HepG2 (cell line): ENCODE results near the gene TRAK1. TPM values are rescaled to one million over a fixed set of nuclear protein-coding genes. Genes with fewer than 3 reads are reported as not detected.

Experiments used
- ATAC-seq: fragments of 200-7000 bp; cut with Tn5 transposase; 3 replicates; pipeline ENCODE4 v1.9.1; 2020; ENCODE audit warnings: mild to moderate bottlenecking, moderate library complexity
- BruUV-seq: library from RNA; stranded (reverse); fragments of 400-500 nt; replicated peaks from 2 replicates; lab custom pipeline; 2021; lab: Mats Ljungman, UMichigan
- CTCF ChIA-PET: fragments of 300-600 bp; formaldehyde crosslinking; extraction: SDS; loops from one replicate; lab custom pipeline; 2021; ENCODE audit warnings: low total read pairs, inconsistent platforms, low intra/inter-chr PET ratio; lab: Yijun Ruan, JAX
- POLR2A ChIA-PET: fragments of 350-600 bp; sonication (Branson Sonifier 250); formaldehyde crosslinking; loops from one replicate; lab custom pipeline; 2020; ENCODE audit warnings: antibody characterized with exemption, inconsistent platforms; lab: Yijun Ruan, JAX
- DNase-seq: peaks from one replicate; pipeline ENCODE4 v3.0.0-alpha.2; 2015; ENCODE audit warnings: low spot score
- FAIRE-seq: peaks from 3 replicates; lab custom pipeline; 2011; peaks lifted over from hg19 to GRCh38; lab: Jason Lieb, UNC
- H2AFZ ChIP-seq: one replicate; pipeline ENCODE4 v1.6.1; 2011; ENCODE audit warnings: low read length, inconsistent platforms
- H3K27ac ChIP-seq: fragments of 300-600 bp; 3 replicates; pipeline ENCODE4 v1.8.0; 2011; ENCODE audit warnings: mixed run types, mild to moderate bottlenecking, mixed read lengths, low read length, inconsistent platforms; ENCODE audit not compliant: insufficient read depth; ENCODE audit errors: extremely low read length
- H3K27me3 ChIP-seq, 2 experiments: fragments of 200-600 bp in 1 of 2; 2 replicates in 1 of 2; 3 replicates in 1 of 2; pipeline versions ENCODE4 v1.6.0 to v1.8.0; 2011; ENCODE audit warnings: low read length in 2 of 2, mild to moderate bottlenecking in 2 of 2, moderate library complexity in 2 of 2, inconsistent platforms in 1 of 2; ENCODE audit not compliant: insufficient read depth in 2 of 2, control insufficient read depth in 1 of 2
- H3K36me3 ChIP-seq, 2 experiments: fragments of 200-600 bp in 1 of 2; replicated peaks in 1 of 2; 2 replicates in 1 of 2; 3 replicates in 1 of 2; pipeline versions ENCODE4 v1.5.1 to v1.8.0; 2011; ENCODE audit warnings: low read length in 2 of 2, inconsistent platforms in 1 of 2; ENCODE audit not compliant: insufficient read depth in 2 of 2, control insufficient read depth in 1 of 2
- H3K4me1 ChIP-seq: 2 replicates; pipeline ENCODE4 v1.5.1; 2012; ENCODE audit warnings: low read length, inconsistent platforms; ENCODE audit not compliant: insufficient read depth
- H3K4me2 ChIP-seq: 2 replicates; pipeline ENCODE4 v1.6.0; 2011; ENCODE audit warnings: low read depth, low read length, inconsistent platforms
- H3K4me3 ChIP-seq, 3 experiments: fragments of 200-600 bp in 1 of 3; sonication (generic), shearing (Covaris generic) in 1 of 3; replicated peaks in 1 of 3; 2 replicates each; pipeline ENCODE4 v1.5.1; 2011 to 2016; ENCODE audit warnings: low read length in 3 of 3, inconsistent platforms in 2 of 3, low read depth in 2 of 3, mild to moderate bottlenecking in 2 of 3, control low read depth in 1 of 3, mixed read lengths in 1 of 3; ENCODE audit not compliant: insufficient read depth in 1 of 3
- H3K79me2 ChIP-seq: one replicate; pipeline ENCODE4 v1.6.1; 2011; ENCODE audit warnings: low read length, inconsistent platforms; ENCODE audit not compliant: insufficient read depth
- H3K9ac ChIP-seq: 2 replicates; pipeline ENCODE4 v1.6.0; 2011; ENCODE audit warnings: mild to moderate bottlenecking, low read depth, low read length, inconsistent platforms; ENCODE audit not compliant: insufficient read depth
- H3K9me3 ChIP-seq: 2 replicates; pipeline ENCODE4 v1.5.1; 2012; ENCODE audit warnings: mild to moderate bottlenecking, low read length
- H4K20me1 ChIP-seq: 2 replicates; pipeline ENCODE4 v1.6.0; 2011; ENCODE audit warnings: inconsistent platforms, mild to moderate bottlenecking, low read length, moderate library complexity; ENCODE audit not compliant: insufficient read depth
- ASH2L ChIP-seq: fragments of 300-600, 200-600 bp; sonication (generic); IDR thresholded peaks from 2 replicates; pipeline ENCODE4 v1.7.0; 2017; ENCODE audit warnings: low read depth, mild to moderate bottlenecking, moderate library complexity, mixed read lengths, low read length; ENCODE audit not compliant: insufficient read length
- CEBPB ChIP-seq: IDR thresholded peaks from 2 replicates; pipeline ENCODE4 v1.6.1; 2011; ENCODE audit warnings: low read depth, low read length, improper control_type of control experiment, borderline replicate concordance
- DR1 ChIP-seq: sonication (generic); formaldehyde crosslinking; IDR thresholded peaks from 2 replicates; pipeline ENCODE4 v1.8.0; 2021; ENCODE audit warnings: mild to moderate bottlenecking, missing genetic modification reagents, inconsistent platforms
- IRX3 ChIP-seq: sonication (generic); formaldehyde crosslinking; IDR thresholded peaks from 2 replicates; pipeline ENCODE4 v1.8.1; 2023; ENCODE audit warnings: mild to moderate bottlenecking, low read depth, missing genetic modification reagents, borderline replicate concordance
- MYC ChIP-seq: sonication (generic); formaldehyde crosslinking; IDR thresholded peaks from 2 replicates; pipeline ENCODE4 v1.9.0; 2021; ENCODE audit warnings: missing genetic modification reagents, borderline replicate concordance
- NCOA5 ChIP-seq: sonication (generic); formaldehyde crosslinking; IDR thresholded peaks from 2 replicates; pipeline ENCODE4 v1.4.0; 2020; ENCODE audit warnings: missing genetic modification reagents
- NFATC3 ChIP-seq: sonication (generic); formaldehyde crosslinking; IDR thresholded peaks from 2 replicates; pipeline ENCODE4 v1.5.1; 2020; ENCODE audit warnings: mild to moderate bottlenecking, missing genetic modification reagents
- NFE2 ChIP-seq: sonication (generic); formaldehyde crosslinking; IDR thresholded peaks from 2 replicates; pipeline ENCODE4 v1.4.0; 2020; ENCODE audit warnings: missing genetic modification reagents
- SATB2 ChIP-seq: sonication (generic); formaldehyde crosslinking; IDR thresholded peaks from 2 replicates; pipeline ENCODE4 v1.5.0; 2020; ENCODE audit warnings: missing genetic modification reagents
- ZFP90 ChIP-seq: sonication (generic); formaldehyde crosslinking; IDR thresholded peaks from 2 replicates; pipeline ENCODE4 v1.8.0; 2022; ENCODE audit warnings: missing genetic modification reagents, mild to moderate bottlenecking, inconsistent platforms, borderline replicate concordance
- ZNF563 ChIP-seq: sonication (generic); formaldehyde crosslinking; IDR thresholded peaks from 2 replicates; pipeline ENCODE4 v1.8.0; 2022; ENCODE audit warnings: mild to moderate bottlenecking, moderate library complexity, missing genetic modification reagents
- ZNF569 ChIP-seq: sonication (generic); formaldehyde crosslinking; IDR thresholded peaks from 2 replicates; pipeline ENCODE4 v1.5.0; 2020; ENCODE audit warnings: mild to moderate bottlenecking, missing genetic modification reagents, moderate library complexity, borderline replicate concordance
- ZNF674 ChIP-seq: sonication (generic); formaldehyde crosslinking; IDR thresholded peaks from 2 replicates; pipeline ENCODE4 v1.5.0; 2020; ENCODE audit warnings: low read depth, mild to moderate bottlenecking, missing genetic modification reagents
- ZSCAN9 ChIP-seq: IDR thresholded peaks from 2 replicates; pipeline ENCODE4 v1.6.1; 2016; ENCODE audit warnings: borderline replicate concordance
- WGBS: methylation state at CpG from one replicate; pipeline ENCODE4 v1.1.6; 2017; ENCODE audit warnings: low lambda C conversion rate; 5-methylcytosine and 5-hydroxymethylcytosine counted together
- in situ Hi-C: cut with HindIII; loops from 2 replicates; pipeline ENCODE4 v1.10.0; 2017; ENCODE audit warnings: low pct_unique_long_range_greater_than_20kb; ENCODE audit not compliant: extremely low pct_ligation_motif_present
- intact Hi-C: fragments of 100-400 bp; cut with micrococcal nuclease; formaldehyde crosslinking; loops from one replicate; pipeline ENCODE4 v1.10.0; 2022; ENCODE audit not compliant: unreplicated experiment
- polyA plus RNA-seq, 8 experiments: library from polyadenylated mRNA; depleted of rRNA in 3 of 8; stranded (reverse) in 7 of 8; unstranded in 1 of 8; fragments of >200 nt; fragmentation: Illumina TruSeq in 4 of 8; extraction: Trizol in 4 of 8; gene quantifications; 2 replicates each; pipeline versions ENCODE4 v1.2.1 to v1.2.3, GENCODE V29; 2011 to 2016; ENCODE audit warnings: low read depth in 4 of 8, missing spikeins in 1 of 8, mixed read lengths in 1 of 8; ENCODE audit not compliant: insufficient read depth in 1 of 8
- total RNA-seq, 5 experiments: library from RNA; depleted of rRNA; stranded (reverse); fragments of >200 nt; fragmentation: Illumina TruSeq; extraction: Trizol; gene quantifications; 2 replicates each; pipeline ENCODE4 v1.2.3, GENCODE V29; 2016; ENCODE audit warnings: low read depth in 1 of 5
- TF ChIP-seq, protein P1 (sequence below): sonication (generic); formaldehyde crosslinking; IDR thresholded peaks from 2 replicates; pipeline ENCODE4 v1.4.0; 2020; ENCODE audit warnings: missing genetic modification reagents
- TF ChIP-seq, protein P2 (sequence below): IDR thresholded peaks from 2 replicates; pipeline ENCODE4 v1.6.1; 2012; ENCODE audit warnings: low read depth, low read length, improper control_type of control experiment
- TF ChIP-seq, protein P3 (sequence below): sonication (generic); formaldehyde crosslinking; IDR thresholded peaks from 2 replicates; pipeline ENCODE4 v1.5.1; 2020; ENCODE audit warnings: mild to moderate bottlenecking, missing genetic modification reagents, borderline replicate concordance
- TF ChIP-seq, protein P4 (sequence below): sonication (generic); formaldehyde crosslinking; IDR thresholded peaks from 2 replicates; pipeline ENCODE4 v1.4.0; 2020; ENCODE audit warnings: missing genetic modification reagents

TRAK1 gene
- total and polyA plus RNA-seq, 2 of the 13 experiments (the other 11 are each of a cell fraction or from before 2014, with no cell fraction given), result 20.5 to 46.6 TPM

DNA sequence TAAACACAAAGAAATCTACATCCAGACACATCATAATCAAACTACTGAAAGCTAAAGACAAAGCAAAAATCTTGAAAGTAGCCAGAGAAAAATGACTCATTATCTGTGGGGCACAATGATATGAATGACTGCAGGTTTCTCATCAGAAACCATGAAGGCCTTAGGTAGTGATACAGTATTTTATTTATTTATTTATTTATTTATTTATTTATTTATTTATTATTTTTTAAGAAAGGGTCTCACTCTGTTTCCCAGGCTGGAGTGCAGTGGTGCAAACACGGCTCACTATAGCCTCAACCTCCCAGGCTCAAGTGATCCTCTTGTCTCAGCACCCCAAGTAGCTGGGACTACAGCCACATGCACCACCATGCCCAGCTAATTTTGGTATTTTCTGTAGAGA is 159.6 kb downstream of the TRAK1 start:
- POLR2A ChIA-PET, result no interaction called here
- Histone ChIP-seq H3K4me3 (no peak overlapping the region), H4K20me1 (no peaks in the 10 kb centered on the region), H3K9me3 (no peaks in the 10 kb centered on the region), H3K4me2 (no peak overlapping the region), H3K4me1 (no peaks in the 10 kb centered on the region), H3K79me2 (no peaks in the 10 kb centered on the region), H2AFZ (no peak overlapping the region), H3K27ac (no peak overlapping the region), H3K9ac (no peak overlapping the region), H3K36me3 (no peaks in the 10 kb centered on the region), H3K27me3 (peaks cover 0 to 30% of the 10 kb centered on the region in 2 experiments; a peak in 2 of 5 replicates)
- FAIRE-seq (no peak), ATAC-seq (no peak), DNase-seq (no peak)
- intact Hi-C loops, result no loop called here
- WGBS, result 46% methylated on average over 1 of the region's 1 CpG
- CTCF ChIA-PET, result no interaction called here
- no peak for TF ChIP-seq ZNF563
- no peak for TF ChIP-seq ASH2L
- TF ChIP-seq ZNF569 (CRISPR knock-in tag), result no peak
- TF ChIP-seq, protein P1, sequence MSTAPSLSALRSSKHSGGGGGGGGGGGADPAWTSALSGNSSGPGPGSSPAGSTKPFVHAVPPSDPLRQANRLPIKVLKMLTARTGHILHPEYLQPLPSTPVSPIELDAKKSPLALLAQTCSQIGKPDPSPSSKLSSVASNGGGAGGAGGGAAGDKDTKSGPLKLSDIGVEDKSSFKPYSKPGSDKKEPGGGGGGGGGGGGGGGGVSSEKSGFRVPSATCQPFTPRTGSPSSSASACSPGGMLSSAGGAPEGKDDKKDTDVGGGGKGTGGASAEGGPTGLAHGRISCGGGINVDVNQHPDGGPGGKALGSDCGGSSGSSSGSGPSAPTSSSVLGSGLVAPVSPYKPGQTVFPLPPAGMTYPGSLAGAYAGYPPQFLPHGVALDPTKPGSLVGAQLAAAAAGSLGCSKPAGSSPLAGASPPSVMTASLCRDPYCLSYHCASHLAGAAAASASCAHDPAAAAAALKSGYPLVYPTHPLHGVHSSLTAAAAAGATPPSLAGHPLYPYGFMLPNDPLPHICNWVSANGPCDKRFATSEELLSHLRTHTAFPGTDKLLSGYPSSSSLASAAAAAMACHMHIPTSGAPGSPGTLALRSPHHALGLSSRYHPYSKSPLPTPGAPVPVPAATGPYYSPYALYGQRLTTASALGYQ (CRISPR knock-in tag), result no peak
- TF ChIP-seq ZNF674 (CRISPR knock-in tag), result no peak
- no peak for TF ChIP-seq ZFP90 (CRISPR knock-in tag)
- no peak for TF ChIP-seq CEBPB
- no peak for TF ChIP-seq IRX3 (CRISPR knock-in tag)
- TF ChIP-seq SATB2, result no peak
- TF ChIP-seq MYC (CRISPR knock-in tag), result no peak
- no peak for TF ChIP-seq NCOA5
- TF ChIP-seq ZSCAN9 (CRISPR knock-in tag), result no peak
- TF ChIP-seq, protein P2, sequence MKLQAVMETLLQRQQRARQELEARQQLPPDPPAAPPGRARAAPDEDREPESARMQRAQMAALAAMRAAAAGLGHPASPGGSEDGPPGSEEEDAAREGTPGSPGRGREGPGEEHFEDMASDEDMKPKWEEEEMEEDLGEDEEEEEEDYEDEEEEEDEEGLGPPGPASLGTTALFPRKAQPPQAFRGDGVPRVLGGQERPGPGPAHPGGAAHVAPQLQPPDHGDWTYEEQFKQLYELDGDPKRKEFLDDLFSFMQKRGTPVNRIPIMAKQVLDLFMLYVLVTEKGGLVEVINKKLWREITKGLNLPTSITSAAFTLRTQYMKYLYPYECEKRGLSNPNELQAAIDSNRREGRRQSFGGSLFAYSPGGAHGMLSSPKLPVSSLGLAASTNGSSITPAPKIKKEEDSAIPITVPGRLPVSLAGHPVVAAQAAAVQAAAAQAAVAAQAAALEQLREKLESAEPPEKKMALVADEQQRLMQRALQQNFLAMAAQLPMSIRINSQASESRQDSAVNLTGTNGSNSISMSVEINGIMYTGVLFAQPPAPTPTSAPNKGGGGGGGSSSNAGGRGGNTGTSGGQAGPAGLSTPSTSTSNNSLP, result no peak
- TF ChIP-seq, protein P3, sequence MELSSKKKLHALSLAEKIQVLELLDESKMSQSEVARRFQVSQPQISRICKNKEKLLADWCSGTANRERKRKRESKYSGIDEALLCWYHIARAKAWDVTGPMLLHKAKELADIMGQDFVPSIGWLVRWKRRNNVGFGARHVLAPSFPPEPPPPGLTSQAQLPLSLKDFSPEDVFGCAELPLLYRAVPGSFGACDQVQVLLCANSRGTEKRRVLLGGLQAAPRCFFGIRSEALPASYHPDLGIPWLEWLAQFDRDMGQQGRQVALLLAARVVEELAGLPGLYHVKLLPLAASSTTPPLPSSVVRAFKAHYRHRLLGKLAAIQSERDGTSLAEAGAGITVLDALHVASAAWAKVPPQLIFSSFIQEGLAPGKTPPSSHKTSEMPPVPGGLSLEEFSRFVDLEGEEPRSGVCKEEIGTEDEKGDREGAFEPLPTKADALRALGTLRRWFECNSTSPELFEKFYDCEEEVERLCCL (CRISPR knock-in tag), result no peak
- TF ChIP-seq DR1 (CRISPR knock-in tag), result no peak
- no peak for TF ChIP-seq NFATC3
- TF ChIP-seq, protein P4, sequence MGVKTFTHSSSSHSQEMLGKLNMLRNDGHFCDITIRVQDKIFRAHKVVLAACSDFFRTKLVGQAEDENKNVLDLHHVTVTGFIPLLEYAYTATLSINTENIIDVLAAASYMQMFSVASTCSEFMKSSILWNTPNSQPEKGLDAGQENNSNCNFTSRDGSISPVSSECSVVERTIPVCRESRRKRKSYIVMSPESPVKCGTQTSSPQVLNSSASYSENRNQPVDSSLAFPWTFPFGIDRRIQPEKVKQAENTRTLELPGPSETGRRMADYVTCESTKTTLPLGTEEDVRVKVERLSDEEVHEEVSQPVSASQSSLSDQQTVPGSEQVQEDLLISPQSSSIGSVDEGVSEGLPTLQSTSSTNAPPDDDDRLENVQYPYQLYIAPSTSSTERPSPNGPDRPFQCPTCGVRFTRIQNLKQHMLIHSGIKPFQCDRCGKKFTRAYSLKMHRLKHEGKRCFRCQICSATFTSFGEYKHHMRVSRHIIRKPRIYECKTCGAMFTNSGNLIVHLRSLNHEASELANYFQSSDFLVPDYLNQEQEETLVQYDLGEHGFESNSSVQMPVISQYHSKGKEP (CRISPR knock-in tag), result no peak
- no peak for TF ChIP-seq NFE2 (CRISPR knock-in tag)
- in situ Hi-C loops, result no loop called here
- BruUV-seq, result no TSS peak
